ENCODE data around the gene GALNT8. TPM values are rescaled to one million over a fixed set of nuclear protein-coding genes. Genes with fewer than 3 reads are reported as not detected.

Gene GALNT8
- total RNA-seq, 6 experiments from 2014 or later = not detected

GRCh38 chr12:4807813-4808212 lies 87.6 kb downstream of the GALNT8 start:
- peaks cover 6% of the 10 kb centered on the region; the same call in 1 of the 2 replicates for H3K36me3 Mint-ChIP-seq (ENCODE audit: low read depth)
- TF ChIP-seq, protein P1, sequence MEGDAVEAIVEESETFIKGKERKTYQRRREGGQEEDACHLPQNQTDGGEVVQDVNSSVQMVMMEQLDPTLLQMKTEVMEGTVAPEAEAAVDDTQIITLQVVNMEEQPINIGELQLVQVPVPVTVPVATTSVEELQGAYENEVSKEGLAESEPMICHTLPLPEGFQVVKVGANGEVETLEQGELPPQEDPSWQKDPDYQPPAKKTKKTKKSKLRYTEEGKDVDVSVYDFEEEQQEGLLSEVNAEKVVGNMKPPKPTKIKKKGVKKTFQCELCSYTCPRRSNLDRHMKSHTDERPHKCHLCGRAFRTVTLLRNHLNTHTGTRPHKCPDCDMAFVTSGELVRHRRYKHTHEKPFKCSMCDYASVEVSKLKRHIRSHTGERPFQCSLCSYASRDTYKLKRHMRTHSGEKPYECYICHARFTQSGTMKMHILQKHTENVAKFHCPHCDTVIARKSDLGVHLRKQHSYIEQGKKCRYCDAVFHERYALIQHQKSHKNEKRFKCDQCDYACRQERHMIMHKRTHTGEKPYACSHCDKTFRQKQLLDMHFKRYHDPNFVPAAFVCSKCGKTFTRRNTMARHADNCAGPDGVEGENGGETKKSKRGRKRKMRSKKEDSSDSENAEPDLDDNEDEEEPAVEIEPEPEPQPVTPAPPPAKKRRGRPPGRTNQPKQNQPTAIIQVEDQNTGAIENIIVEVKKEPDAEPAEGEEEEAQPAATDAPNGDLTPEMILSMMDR (IDR thresholded peaks at IDR 0.05) = no peak
- no peaks in the 10 kb centered on the region for H3K4me1 Mint-ChIP-seq (ENCODE audit: low read depth)
- peaks cover 5% of the 10 kb centered on the region; the same call in 1 of the 2 replicates for H3K9me3 Mint-ChIP-seq
- H3K4me3 Mint-ChIP-seq = no peak overlapping the region
- DNase-seq = no peak
- peaks cover 34% of the 10 kb centered on the region for H3K27me3 Mint-ChIP-seq (ENCODE audit: insufficient read depth)
- H3K27ac Mint-ChIP-seq = no peak overlapping the region

- no peaks in the 10 kb centered on the region for H3K4me1 Mint-ChIP-seq (ENCODE audit: low read depth)
- peaks cover 34% of the 10 kb centered on the region for H3K27me3 Mint-ChIP-seq (ENCODE audit: insufficient read depth)
- no peak for DNase-seq
- H3K36me3 Mint-ChIP-seq (ENCODE audit: low read depth) = peaks cover 6% of the 10 kb centered on the region; the same call in 1 of the 2 replicates
- H3K4me3 Mint-ChIP-seq = no peak overlapping the region
- H3K27ac Mint-ChIP-seq = no peak overlapping the region
- TF ChIP-seq, protein P1 (IDR thresholded peaks at IDR 0.05) = no peak
- peaks cover 5% of the 10 kb centered on the region; the same call in 1 of the 2 replicates for H3K9me3 Mint-ChIP-seq
Observed at GRCh38 chr12:4809013-4809448, 88.8 kb downstream of the GALNT8 start.

DNA sequence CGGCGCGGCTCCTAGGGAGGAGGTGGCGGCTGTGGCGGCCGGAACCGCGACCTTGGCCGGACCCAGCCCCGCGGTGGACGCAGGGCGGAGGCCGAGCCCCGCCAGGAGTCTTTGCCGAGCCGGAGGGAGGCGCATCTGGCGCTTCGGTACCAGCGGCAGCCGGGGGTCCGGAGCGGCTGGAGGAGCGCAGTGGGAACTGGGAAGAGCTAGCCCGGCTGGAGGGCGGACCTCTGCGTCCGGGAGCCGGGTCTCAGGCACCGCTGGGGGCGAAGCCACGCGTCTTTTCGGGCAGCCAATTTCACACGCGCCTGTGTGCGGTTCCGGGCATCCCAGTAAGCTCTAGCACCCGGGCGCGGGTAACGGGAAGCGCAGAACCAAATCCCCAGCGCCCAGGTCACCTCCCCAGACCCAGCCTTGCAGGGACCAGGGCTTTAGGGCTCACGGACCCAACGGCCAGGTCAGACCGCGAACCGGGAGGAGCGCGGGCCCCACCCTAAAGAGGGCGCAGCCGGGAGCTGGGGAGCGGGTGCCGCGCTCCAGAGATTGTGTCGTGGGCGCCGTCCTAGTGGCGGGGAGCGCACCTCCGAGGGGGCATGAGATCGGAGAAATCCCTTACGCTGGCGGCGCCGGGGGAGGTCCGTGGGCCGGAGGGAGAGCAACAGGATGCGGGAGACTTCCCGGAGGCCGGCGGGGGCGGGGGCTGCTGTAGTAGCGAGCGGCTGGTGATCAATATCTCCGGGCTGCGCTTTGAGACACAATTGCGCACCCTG lies 89.4 kb downstream of the GALNT8 start:
- no peak overlapping the region for H3K27ac Mint-ChIP-seq
- no peak overlapping the region for H3K4me3 Mint-ChIP-seq
- H3K27me3 Mint-ChIP-seq (ENCODE audit: insufficient read depth) = peaks cover 35% of the 10 kb centered on the region
- DNase-seq = no peak
- H3K36me3 Mint-ChIP-seq (ENCODE audit: low read depth) = peaks cover 6% of the 10 kb centered on the region; the same call in 1 of the 2 replicates
- H3K9me3 Mint-ChIP-seq = peaks cover 5% of the 10 kb centered on the region; the same call in 1 of the 2 replicates
- no peaks in the 10 kb centered on the region for H3K4me1 Mint-ChIP-seq (ENCODE audit: low read depth)
- TF ChIP-seq, protein P1 (IDR thresholded peaks at IDR 0.05) = no peak

DNA sequence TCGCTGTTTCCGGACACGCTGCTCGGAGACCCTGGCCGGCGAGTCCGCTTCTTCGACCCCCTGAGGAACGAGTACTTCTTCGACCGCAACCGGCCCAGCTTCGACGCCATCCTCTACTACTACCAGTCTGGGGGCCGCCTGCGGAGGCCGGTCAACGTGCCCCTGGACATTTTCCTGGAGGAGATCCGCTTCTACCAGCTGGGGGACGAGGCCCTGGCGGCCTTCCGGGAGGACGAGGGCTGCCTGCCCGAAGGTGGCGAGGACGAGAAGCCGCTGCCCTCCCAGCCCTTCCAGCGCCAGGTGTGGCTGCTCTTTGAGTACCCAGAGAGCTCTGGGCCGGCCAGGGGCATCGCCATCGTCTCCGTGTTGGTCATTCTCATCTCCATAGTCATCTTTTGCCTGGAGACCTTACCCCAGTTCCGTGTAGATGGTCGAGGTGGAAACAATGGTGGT lies 90.0 kb downstream of the GALNT8 start:
- Mint-ChIP-seq H3K27me3 (ENCODE audit: insufficient read depth) (peaks cover 39% of the 10 kb centered on the region), H3K4me1 (ENCODE audit: low read depth) (no peaks in the 10 kb centered on the region), H3K4me3 (no peak overlapping the region), H3K9me3 (peaks cover 5% of the 10 kb centered on the region; the same call in 1 of the 2 replicates), H3K36me3 (ENCODE audit: low read depth) (peaks cover 6% of the 10 kb centered on the region; the same call in 1 of the 2 replicates), H3K27ac (no peak overlapping the region)
- no peak for DNase-seq
- TF ChIP-seq, protein P1 (IDR thresholded peaks at IDR 0.05) = no peak

- Mint-ChIP-seq H3K27ac (no peak overlapping the region), H3K27me3 (ENCODE audit: insufficient read depth) (peaks cover 40% of the 10 kb centered on the region), H3K4me3 (no peak overlapping the region), H3K36me3 (ENCODE audit: low read depth) (peaks cover 6% of the 10 kb centered on the region; the same call in 1 of the 2 replicates), H3K9me3 (peaks cover 5% of the 10 kb centered on the region; the same call in 1 of the 2 replicates), H3K4me1 (ENCODE audit: low read depth) (no peaks in the 10 kb centered on the region)
- TF ChIP-seq, protein P1 (IDR thresholded peaks at IDR 0.05) = no peak
- DNase-seq = no peak
Observed at GRCh38 chr12:4812624-4813327, 92.6 kb downstream of the GALNT8 start.

All from HFFc6 (cell line).